GM12865 (cell line): ENCODE results near the gene LRRC7.

Source experiments
- DNase-seq: peaks from one replicate; pipeline ENCODE4 v3.0.0; 2010; ENCODE audit warnings: low read depth
- H3K4me3 ChIP-seq: 2 replicates; pipeline ENCODE4 v1.5.1; 2011; ENCODE audit warnings: mild to moderate bottlenecking, low read depth, low read length, control low read depth
- CTCF ChIP-seq: IDR thresholded peaks from 2 replicates; pipeline ENCODE4 v1.5.1; 2011; ENCODE audit warnings: low read length, control low read depth, low read depth, inconsistent platforms; ENCODE audit not compliant: insufficient read depth; ENCODE audit errors: missing control alignments

Gene LRRC7

GRCh38 chr1:69982992-69983391 lies 415.3 kb downstream of the LRRC7 start:
- DNase-seq: no peak
- H3K4me3 ChIP-seq: no peak overlapping the region
- no peak for TF ChIP-seq CTCF

- no peak for TF ChIP-seq CTCF
- H3K4me3 ChIP-seq: no peak overlapping the region
- no peak for DNase-seq
These were observed 417.7 kb downstream of the LRRC7 start for GRCh38 chr1:69985376-69985775.

- TF ChIP-seq CTCF: no peak
- DNase-seq: no peak
- no peak overlapping the region for H3K4me3 ChIP-seq
These were observed 418.2 kb downstream of the LRRC7 start for GRCh38 chr1:69985901-69986439.

GRCh38 chr1:69987881-69988280 lies 420.2 kb downstream of the LRRC7 start:
- DNase-seq: no peak
- TF ChIP-seq CTCF: no peak
- H3K4me3 ChIP-seq: no peak overlapping the region

GRCh38 chr1:69991644-69992043 lies 423.9 kb downstream of the LRRC7 start:
- no peak overlapping the region for H3K4me3 ChIP-seq
- TF ChIP-seq CTCF: no peak
- DNase-seq: no peak

GRCh38 chr1:69992594-69992993 lies 424.9 kb downstream of the LRRC7 start:
- no peak for DNase-seq
- no peak overlapping the region for H3K4me3 ChIP-seq
- no peak for TF ChIP-seq CTCF

GRCh38 chr1:69993810-69994209 lies 426.1 kb downstream of the LRRC7 start:
- TF ChIP-seq CTCF: no peak
- no peak for DNase-seq
- H3K4me3 ChIP-seq: no peak overlapping the region
